ENCODE data around the gene USF2. TPM values are rescaled to one million over a fixed set of nuclear protein-coding genes. Genes with fewer than 3 reads are reported as not detected.

USF2 gene
- total and polyA plus RNA-seq, 2 donors (not counting 1 experiment from before 2014, with no cell fraction given): 318 to 377 TPM

DNA sequence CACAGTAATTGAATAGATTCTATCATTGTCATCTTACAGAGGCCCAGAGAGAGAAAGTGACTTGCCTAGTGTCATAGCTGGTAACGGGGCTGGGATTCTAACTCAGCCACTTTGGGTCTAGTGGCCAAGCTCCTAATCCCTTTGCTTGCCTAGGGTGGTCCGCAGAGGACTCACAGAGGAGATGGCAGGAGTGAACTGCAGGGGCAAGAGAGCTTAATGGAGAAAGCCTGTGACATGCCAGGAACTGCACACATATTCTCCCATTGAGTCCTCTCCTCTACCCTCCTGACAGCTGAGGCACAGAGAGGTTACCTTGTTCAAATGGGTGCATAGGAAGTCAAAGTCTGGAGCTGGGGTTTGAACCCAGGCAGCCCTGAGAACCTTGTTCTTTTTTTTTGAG lies 17.3 kb upstream of the USF2 start:
- no peak overlapping the region for H3K27ac ChIP-seq (ENCODE audit: low read length in 2 of 2)
- ATAC-seq (ENCODE audit: low read depth) (no peak), DNase-seq (no peak)
- peaks cover 13 to 30% of the 10 kb centered on the region in 2 donors for H3K4me1 ChIP-seq (ENCODE audit: control insufficient read depth in 2 of 2, insufficient read depth in 2 of 2, low read length in 2 of 2)
- Mint-ChIP-seq H3K4me3 (no peak overlapping the region), H3K9me3 (ENCODE audit: insufficient read depth) (no peaks in the 10 kb centered on the region), H3K4me1 (peaks cover 29% of the 10 kb centered on the region), H3K27ac (no peak overlapping the region), H3K27me3 (no peaks in the 10 kb centered on the region)
- peaks cover 0 to 8% of the 10 kb centered on the region in 2 experiments for H3K36me3 ChIP-seq (replicated peaks in 1 of 2; ENCODE audit: control extremely low read depth in 1 of 2, control insufficient read depth in 1 of 2, extremely low read depth in 1 of 2, insufficient read depth in 2 of 2, low read length in 1 of 2)
- peaks cover 5% of the 10 kb centered on the region for H4K20me1 ChIP-seq (ENCODE audit: control insufficient read depth, insufficient read depth, low read length, poor library complexity, severe bottlenecking)
- CTCF ChIA-PET: interaction anchor here (1.0 to 1.7 kb wide), 5 partner anchors 12 to 217 kb away, joined by 3 to 7 read pairs (median 4); no protein-coding TSS in a partner anchor
- no peaks in the 10 kb centered on the region for H3K9me3 ChIP-seq (ENCODE audit: control extremely low read depth in 1 of 3, control insufficient read depth in 2 of 3, insufficient read depth in 1 of 3, low read length in 2 of 3)
- no peak overlapping the region for H3K4me2 ChIP-seq (replicated peaks; ENCODE audit: low read depth, low read length, poor library complexity, severe bottlenecking)
- intact Hi-C loops (cut with micrococcal nuclease): no loop called here
- POLR2A ChIA-PET: interaction anchor here (0.7 to 1.1 kb wide), 4 partner anchors 12 to 157 kb away, joined by 3 to 5 read pairs (median 3); no protein-coding TSS in a partner anchor
- WGBS (ENCODE audit: insufficient coverage): no CpG with 5 or more reads among the region's 2 CpGs
- no peaks in the 10 kb centered on the region for H3K79me2 ChIP-seq (ENCODE audit: control insufficient read depth, insufficient read depth, low read length)
- H3K27me3 ChIP-seq (replicated peaks in 1 of 4; ENCODE audit: control extremely low read depth in 1 of 4, control insufficient read depth in 3 of 4, insufficient read depth in 4 of 4, low read length in 3 of 4): peaks cover 0 to 6% (median 0%) of the 10 kb centered on the region in 4 experiments
- TF ChIP-seq, protein P1, sequence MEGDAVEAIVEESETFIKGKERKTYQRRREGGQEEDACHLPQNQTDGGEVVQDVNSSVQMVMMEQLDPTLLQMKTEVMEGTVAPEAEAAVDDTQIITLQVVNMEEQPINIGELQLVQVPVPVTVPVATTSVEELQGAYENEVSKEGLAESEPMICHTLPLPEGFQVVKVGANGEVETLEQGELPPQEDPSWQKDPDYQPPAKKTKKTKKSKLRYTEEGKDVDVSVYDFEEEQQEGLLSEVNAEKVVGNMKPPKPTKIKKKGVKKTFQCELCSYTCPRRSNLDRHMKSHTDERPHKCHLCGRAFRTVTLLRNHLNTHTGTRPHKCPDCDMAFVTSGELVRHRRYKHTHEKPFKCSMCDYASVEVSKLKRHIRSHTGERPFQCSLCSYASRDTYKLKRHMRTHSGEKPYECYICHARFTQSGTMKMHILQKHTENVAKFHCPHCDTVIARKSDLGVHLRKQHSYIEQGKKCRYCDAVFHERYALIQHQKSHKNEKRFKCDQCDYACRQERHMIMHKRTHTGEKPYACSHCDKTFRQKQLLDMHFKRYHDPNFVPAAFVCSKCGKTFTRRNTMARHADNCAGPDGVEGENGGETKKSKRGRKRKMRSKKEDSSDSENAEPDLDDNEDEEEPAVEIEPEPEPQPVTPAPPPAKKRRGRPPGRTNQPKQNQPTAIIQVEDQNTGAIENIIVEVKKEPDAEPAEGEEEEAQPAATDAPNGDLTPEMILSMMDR (IDR thresholded peaks at IDR 0.05): no peak
- TF ChIP-seq EZH2 (IDR thresholded peaks at IDR 0.05; ENCODE audit: borderline replicate concordance, insufficient read depth, low read depth, low read length, poor library complexity, severe bottlenecking): no peak
- H3K4me3 ChIP-seq (ENCODE audit: control extremely low read depth in 1 of 5, extremely low read depth in 1 of 5, insufficient read depth in 1 of 5, low read depth in 2 of 5, low read length in 4 of 5): no peak overlapping the region
- H3K9ac ChIP-seq (ENCODE audit: low read length): no peak overlapping the region
- no peak overlapping the region for H2AFZ ChIP-seq (ENCODE audit: insufficient read depth, low read depth, low read length, poor library complexity, severe bottlenecking)

DNA sequence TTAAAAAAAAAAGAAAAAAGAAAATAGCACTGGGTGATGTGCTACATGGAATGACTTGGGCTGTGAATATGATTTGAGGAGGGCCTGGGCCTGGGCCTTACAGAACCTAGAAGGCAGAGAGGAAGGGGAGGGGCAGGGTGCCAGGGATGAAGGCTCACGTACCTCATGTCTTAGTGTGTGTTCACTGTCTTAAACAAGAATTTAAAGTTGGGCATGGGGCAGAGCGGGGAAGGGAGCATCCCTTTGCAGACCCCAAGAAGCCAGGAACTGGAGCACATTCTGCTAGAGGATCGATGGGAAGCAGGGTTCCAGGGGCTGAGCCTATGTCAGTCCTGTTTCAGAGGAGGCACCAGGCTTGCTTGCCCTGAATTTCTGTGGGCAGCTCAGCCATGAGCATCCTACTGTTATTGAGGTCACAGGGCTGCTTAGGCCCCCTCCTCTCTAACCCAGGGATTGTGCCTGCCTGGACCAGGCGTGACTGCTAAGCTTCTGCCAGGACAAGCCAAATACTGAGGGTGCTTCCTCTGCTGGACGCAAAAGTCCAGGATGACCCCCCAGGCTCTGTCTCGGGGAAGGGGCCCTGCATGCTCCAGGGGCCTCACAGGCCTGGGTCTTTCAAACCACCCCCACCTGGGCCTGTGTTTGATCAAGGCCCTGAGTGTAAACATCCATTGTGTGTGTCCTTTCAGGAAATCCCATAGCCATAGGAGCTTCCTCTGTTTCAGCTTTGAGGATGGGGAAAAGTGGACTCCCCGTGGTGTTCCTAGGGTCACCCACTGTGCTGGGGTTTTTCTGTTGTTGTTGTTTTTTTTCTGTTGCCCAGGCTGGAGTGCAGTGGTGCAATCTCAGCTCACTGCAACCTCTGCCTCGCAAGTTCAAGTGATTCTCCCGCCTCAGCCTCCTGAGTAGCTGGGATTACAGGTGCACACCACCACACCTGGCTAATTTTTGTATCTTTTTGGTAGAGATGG lies 15.2 kb upstream of the USF2 start:
- CTCF ChIA-PET: interaction anchor here (0.8 kb wide), 1 partner anchor 139 kb away, joined by 3 read pairs; no protein-coding TSS in a partner anchor
- H3K4me2 ChIP-seq (replicated peaks; ENCODE audit: low read depth, low read length, poor library complexity, severe bottlenecking): no peak overlapping the region
- H3K79me2 ChIP-seq (ENCODE audit: control insufficient read depth, insufficient read depth, low read length): no peaks in the 10 kb centered on the region

More for the DNA sequence above, 15.2 kb upstream of the USF2 start:
- DNase-seq: no peak
- Histone ChIP-seq H3K4me1 (ENCODE audit: control insufficient read depth in 2 of 2, insufficient read depth in 2 of 2, low read length in 2 of 2) (peaks cover 8 to 15% of the 10 kb centered on the region in 2 donors), H3K9me3 (ENCODE audit: control extremely low read depth in 1 of 3, control insufficient read depth in 2 of 3, insufficient read depth in 1 of 3, low read length in 2 of 3) (no peaks in the 10 kb centered on the region), H3K4me3 (ENCODE audit: control extremely low read depth in 1 of 5, extremely low read depth in 1 of 5, insufficient read depth in 1 of 5, low read depth in 2 of 5, low read length in 4 of 5) (no peak overlapping the region), H3K27ac (ENCODE audit: low read length in 2 of 2) (no peak overlapping the region), H4K20me1 (ENCODE audit: control insufficient read depth, insufficient read depth, low read length, poor library complexity, severe bottlenecking) (peaks cover 5% of the 10 kb centered on the region), H3K9ac (ENCODE audit: low read length) (no peak overlapping the region), H2AFZ (ENCODE audit: insufficient read depth, low read depth, low read length, poor library complexity, severe bottlenecking) (no peak overlapping the region), H3K36me3 (replicated peaks in 1 of 2; ENCODE audit: control extremely low read depth in 1 of 2, control insufficient read depth in 1 of 2, extremely low read depth in 1 of 2, insufficient read depth in 2 of 2, low read length in 1 of 2) (peaks cover 0 to 8% of the 10 kb centered on the region in 2 experiments), H3K27me3 (replicated peaks in 1 of 4; ENCODE audit: control extremely low read depth in 1 of 4, control insufficient read depth in 3 of 4, insufficient read depth in 4 of 4, low read length in 3 of 4) (no peaks in the 10 kb centered on the region)
- TF ChIP-seq, protein P1 (IDR thresholded peaks at IDR 0.05): no peak
- no peak for TF ChIP-seq EZH2 (IDR thresholded peaks at IDR 0.05; ENCODE audit: borderline replicate concordance, insufficient read depth, low read depth, low read length, poor library complexity, severe bottlenecking)
- Mint-ChIP-seq H3K27ac (no peak overlapping the region), H3K9me3 (ENCODE audit: insufficient read depth) (no peaks in the 10 kb centered on the region), H3K27me3 (no peaks in the 10 kb centered on the region), H3K4me1 (peaks cover 23% of the 10 kb centered on the region), H3K4me3 (no peak overlapping the region)
- over 99% methylated on average over 8 of the region's 9 CpGs for WGBS (ENCODE audit: insufficient coverage)
- POLR2A ChIA-PET: no interaction called here
- no peak for ATAC-seq (ENCODE audit: low read depth)
- intact Hi-C loops (cut with micrococcal nuclease): no loop called here

All from B cell (primary cell).